IMR-90 (cell line): ENCODE results near the gene MLANA. TPM values are rescaled to one million over a fixed set of nuclear protein-coding genes. Genes with fewer than 3 reads are reported as not detected.

Source experiments
- ATAC-seq: fragments of 200-7000 bp; cut with Tn5 transposase; 2 replicates; pipeline ENCODE4 v1.9.1; 2020; ENCODE audit warnings: low read depth, mild to moderate bottlenecking, moderate library complexity
- BruUV-seq: library from RNA; stranded (reverse); fragments of 400-500 nt; replicated peaks from 2 replicates; lab custom pipeline; 2021; lab: Mats Ljungman, UMichigan
- CTCF ChIA-PET: fragments of 300-600 bp; formaldehyde crosslinking; extraction: SDS; loops from one replicate; lab custom pipeline; 2021; ENCODE audit warnings: antibody characterized with exemption; lab: Yijun Ruan, JAX
- POLR2A ChIA-PET: fragments of 300-600 bp; sonication (Branson Sonifier 250); formaldehyde crosslinking; loops from one replicate; lab custom pipeline; 2022; ENCODE audit warnings: antibody characterized with exemption; ENCODE audit not compliant: unreplicated experiment; lab: Charles Lee
- DNase-seq: peaks from one replicate; pipeline ENCODE4 v3.0.0; 2013
- H2AFZ ChIP-seq: replicated peaks from 2 replicates; pipeline ENCODE3; 2013; ENCODE audit warnings: low read length, mild to moderate bottlenecking; ENCODE audit not compliant: poor library complexity
- H2AK5ac ChIP-seq: 2 replicates; pipeline ENCODE4 v1.6.1; 2013; ENCODE audit warnings: low read depth, low read length, inconsistent platforms
- H2AK9ac ChIP-seq: replicated peaks from 2 replicates; pipeline ENCODE3; 2013; ENCODE audit warnings: mild to moderate bottlenecking, low read depth, low read length, moderate library complexity; ENCODE audit not compliant: poor library complexity
- H2BK120ac ChIP-seq: 2 replicates; pipeline ENCODE4 v1.6.1; 2013; ENCODE audit warnings: low read depth, low read length, inconsistent platforms
- H2BK15ac ChIP-seq: 3 replicates; pipeline ENCODE4 v1.6.1; 2013; ENCODE audit warnings: low read depth, low read length, inconsistent platforms
- H2BK20ac ChIP-seq: 2 replicates; pipeline ENCODE4 v1.6.1; 2013; ENCODE audit warnings: low read depth, mild to moderate bottlenecking, inconsistent platforms, low read length, moderate library complexity
- H2BK5ac ChIP-seq: 2 replicates; pipeline ENCODE4 v1.6.1; 2013; ENCODE audit warnings: mild to moderate bottlenecking, low read depth, low read length, inconsistent platforms; ENCODE audit not compliant: poor library complexity, severe bottlenecking
- H3K14ac ChIP-seq: replicated peaks from 2 replicates; pipeline ENCODE4 v1.6.1; 2013; ENCODE audit warnings: low read depth, low read length, inconsistent platforms
- H3K18ac ChIP-seq: 2 replicates; pipeline ENCODE4 v1.6.1; 2013; ENCODE audit warnings: low read depth, low read length, control low read depth
- H3K23ac ChIP-seq: 2 replicates; pipeline ENCODE4 v1.6.1; 2013; ENCODE audit warnings: low read depth, low read length, inconsistent platforms
- H3K27ac ChIP-seq: 2 replicates; pipeline ENCODE4 v1.5.1; 2013; ENCODE audit warnings: mild to moderate bottlenecking, control low read depth, low read length; ENCODE audit not compliant: insufficient read depth
- H3K27me3 ChIP-seq: 2 replicates; pipeline ENCODE4 v1.6.1; 2013; ENCODE audit warnings: low read length; ENCODE audit not compliant: control insufficient read depth, insufficient read depth
- H3K36me3 ChIP-seq: 2 replicates; pipeline ENCODE4 v1.6.1; 2013; ENCODE audit warnings: low read length, mixed read lengths; ENCODE audit not compliant: control insufficient read depth, insufficient read depth
- H3K4ac ChIP-seq: 2 replicates; pipeline ENCODE4 v1.6.1; 2013; ENCODE audit warnings: low read depth, low read length, inconsistent platforms
- H3K4me1 ChIP-seq: 2 replicates; pipeline ENCODE4 v1.6.1; 2013; ENCODE audit warnings: low read length, mixed read lengths; ENCODE audit not compliant: control insufficient read depth, insufficient read depth
- H3K4me2 ChIP-seq: 2 replicates; pipeline ENCODE4 v1.6.1; 2013; ENCODE audit warnings: low read depth, mild to moderate bottlenecking, control low read depth, low read length, moderate library complexity
- H3K4me3 ChIP-seq: 2 replicates; pipeline ENCODE4 v1.5.1; 2013; ENCODE audit warnings: low read depth, mild to moderate bottlenecking, control low read depth, low read length, moderate library complexity; ENCODE audit not compliant: insufficient read depth
- H3K56ac ChIP-seq: 2 replicates; pipeline ENCODE4 v1.6.1; 2013; ENCODE audit warnings: low read length, inconsistent platforms; ENCODE audit not compliant: insufficient read depth; ENCODE audit errors: extremely low read depth
- H3K79me1 ChIP-seq, 2 experiments: 2 replicates each; pipeline ENCODE4 v1.6.1; 2013; ENCODE audit warnings: low read length in 2 of 2, inconsistent platforms in 1 of 2, low read depth in 1 of 2
- H3K9ac ChIP-seq: 2 replicates; pipeline ENCODE4 v1.6.1; 2013; ENCODE audit warnings: low read depth, low read length, control low read depth
- H3K9me1 ChIP-seq: 2 replicates; pipeline ENCODE4 v1.6.1; 2013; ENCODE audit warnings: low read length, inconsistent platforms; ENCODE audit not compliant: insufficient read depth
- H3K9me3 ChIP-seq: 2 replicates; pipeline ENCODE4 v1.6.1; 2013; ENCODE audit warnings: low read length; ENCODE audit not compliant: control insufficient read depth, insufficient read depth
- H4K20me1 ChIP-seq: 2 replicates; pipeline ENCODE4 v1.6.1; 2013; ENCODE audit warnings: low read length, inconsistent platforms; ENCODE audit not compliant: insufficient read depth
- H4K5ac ChIP-seq: 2 replicates; pipeline ENCODE4 v1.6.1; 2013; ENCODE audit warnings: mild to moderate bottlenecking, low read depth, low read length, control low read depth
- H4K8ac ChIP-seq, 2 experiments: 2 replicates each; pipeline ENCODE4 v1.6.1; 2013; ENCODE audit warnings: low read depth in 2 of 2, low read length in 2 of 2, control low read depth in 1 of 2, inconsistent platforms in 1 of 2
- H4K91ac ChIP-seq: 2 replicates; pipeline ENCODE4 v1.6.1; 2013; ENCODE audit warnings: low read depth, low read length, inconsistent platforms; ENCODE audit not compliant: insufficient read depth
- CEBPB ChIP-seq: IDR thresholded peaks from 2 replicates; pipeline ENCODE4 v1.6.1; 2012; ENCODE audit warnings: low read depth, low read length, improper control_type of control experiment
- CHD1 ChIP-seq: IDR thresholded peaks from 2 replicates; pipeline ENCODE4 v1.6.1; 2012; ENCODE audit warnings: low read depth, low read length, improper control_type of control experiment
- CTCF ChIP-seq: conservative IDR thresholded peaks from 2 replicates; pipeline ENCODE4 v1.5.1; 2012; ENCODE audit warnings: mild to moderate bottlenecking, low read depth, low read length, improper control_type of control experiment
- FOS ChIP-seq: fragments of 150-350 bp; IDR thresholded peaks from 2 replicates; pipeline ENCODE4 v1.6.1; 2016; ENCODE audit warnings: low read depth, low read length
- MAFK ChIP-seq: IDR thresholded peaks from 2 replicates; pipeline ENCODE4 v1.6.1; 2012; ENCODE audit warnings: low read depth, low read length, improper control_type of control experiment
- MXI1 ChIP-seq: IDR thresholded peaks from 2 replicates; pipeline ENCODE4 v1.6.1; 2012; ENCODE audit warnings: low read depth, mild to moderate bottlenecking, low read length, moderate library complexity, borderline replicate concordance
- NFE2L2 ChIP-seq: fragments of 150-350 bp; IDR thresholded peaks from 2 replicates; pipeline ENCODE4 v1.6.1; 2016; ENCODE audit warnings: low read depth, mild to moderate bottlenecking, low read length
- POLR2A ChIP-seq: IDR thresholded peaks from 2 replicates; pipeline ENCODE4 v1.6.1; 2012; ENCODE audit warnings: mild to moderate bottlenecking, low read depth, low read length
- RAD21 ChIP-seq: IDR thresholded peaks from 2 replicates; pipeline ENCODE4 v1.6.1; 2012; ENCODE audit warnings: low read length, improper control_type of control experiment
- RCOR1 ChIP-seq: IDR thresholded peaks from 2 replicates; pipeline ENCODE4 v1.6.1; 2012; ENCODE audit warnings: mild to moderate bottlenecking, low read length, improper control_type of control experiment; ENCODE audit not compliant: insufficient replicate concordance
- RFX5 ChIP-seq: IDR thresholded peaks from 2 replicates; pipeline ENCODE4 v1.8.0; 2012; ENCODE audit warnings: low read depth, mild to moderate bottlenecking, low read length, moderate library complexity
- SMC3 ChIP-seq: fragments of 150-350 bp; IDR thresholded peaks from 2 replicates; pipeline ENCODE4 v1.6.1; 2016; ENCODE audit warnings: low read depth, mild to moderate bottlenecking, antibody characterized with exemption, low read length, moderate library complexity
- USF2 ChIP-seq: fragments of 150-350 bp; IDR thresholded peaks from 2 replicates; pipeline ENCODE4 v1.6.1; 2017; ENCODE audit warnings: mild to moderate bottlenecking, antibody characterized with exemption, low read length, low read depth
- WGBS, 2 experiments: methylation state at CpG; one replicate each; pipeline versions ENCODE4 v1.1.5 to v1.1.7; 2013; ENCODE audit warnings: missing lambda C conversion rate in 2 of 2; ENCODE audit not compliant: insufficient read length in 1 of 2; ENCODE audit errors: extremely low coverage in 2 of 2; 5-methylcytosine and 5-hydroxymethylcytosine counted together
- dilution Hi-C: fragments of 300-500 bp; cut with HindIII; formaldehyde crosslinking; loops from one replicate; pipeline ENCODE4 v1.14.3; 2018; ENCODE audit warnings: low sequenced_read_pairs; ENCODE audit not compliant: unreplicated experiment
- in situ Hi-C: fragments of 300-500 bp; cut with MboI; formaldehyde crosslinking; loops from 3 replicates; pipeline ENCODE4 v1.14.3; 2019; ENCODE audit warnings: low sequenced_read_pairs, inconsistent platforms, mixed read lengths
- intact Hi-C: fragments of 100-400 bp; cut with micrococcal nuclease; formaldehyde crosslinking; loops from 2 replicates; pipeline ENCODE4 v1.10.0; 2022
- polyA plus RNA-seq, 3 experiments: library from polyadenylated mRNA; depleted of rRNA; stranded (reverse); fragments of >200 nt; gene quantifications; 2 replicates each; pipeline ENCODE4 v1.2.3, GENCODE V29; 2012; ENCODE audit warnings: low replicate concordance in 1 of 3
- total RNA-seq: library from RNA; depleted of rRNA; stranded (reverse); fragments of >200 nt; gene quantifications from 2 replicates; pipeline ENCODE4 v1.2.3, GENCODE V29; 2012

The MLANA gene
- total and polyA plus RNA-seq, 2 of the 4 experiments (the other 2 are of a cell fraction), result not detected

DNA sequence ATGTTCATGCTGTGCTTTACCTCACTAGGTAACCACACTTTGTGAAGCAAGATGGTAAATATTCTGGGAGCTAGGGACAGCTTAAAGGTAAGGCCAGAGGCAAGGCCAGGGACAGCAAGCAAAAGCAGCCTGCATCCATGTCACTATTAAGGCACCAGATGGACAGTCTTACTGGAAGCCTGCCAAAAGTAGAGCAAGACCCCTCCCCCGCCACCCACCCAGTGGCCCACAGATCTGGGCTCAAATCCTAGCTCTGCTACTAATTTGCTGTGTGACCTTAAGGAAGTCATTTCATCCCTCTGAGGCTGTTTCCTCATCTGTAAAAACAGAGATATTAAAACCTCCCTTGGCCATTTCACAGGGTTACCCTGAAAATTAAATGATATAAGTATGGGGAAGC lies 44.6 kb upstream of the MLANA start:
- H3K4me3 ChIP-seq, result no peak overlapping the region
- no peak overlapping the region for H3K4me2 ChIP-seq
- H2AK5ac ChIP-seq, result peak overlapping the region; percentile 10; the same call in 1 of the 2 replicates
- POLR2A ChIA-PET, result no interaction called here
- H4K91ac ChIP-seq, result no peak overlapping the region
- peak overlapping the region; percentile 20; the same call in 1 of the 2 replicates for H2BK20ac ChIP-seq
- CTCF ChIA-PET, result no interaction called here
- H3K23ac ChIP-seq, result no peak overlapping the region
- H3K27ac ChIP-seq, result no peak overlapping the region
- in situ Hi-C loops, result no loop called here
- no peak overlapping the region for H2AFZ ChIP-seq
- no peak overlapping the region for H3K56ac ChIP-seq
- H4K8ac ChIP-seq, result no peak overlapping the region
- intact Hi-C loops, result no loop called here
- H3K18ac ChIP-seq, result peak overlapping the region; percentile 63
- H3K4me1 ChIP-seq, result peaks cover 12% of the 10 kb centered on the region
- H2BK5ac ChIP-seq, result no peak overlapping the region
- TF ChIP-seq RAD21 (no peak), POLR2A (no peak), NFE2L2 (no peak), CHD1 (no peak), MXI1 (no peak), CEBPB (no peak), RCOR1 (no peak), FOS (no peak), RFX5 (no peak), SMC3 (no peak), USF2 (no peak), MAFK (no peak), CTCF (no peak)
- H2AK9ac ChIP-seq, result no peak overlapping the region
- H3K79me1 ChIP-seq, result no peaks in the 10 kb centered on the region
- H4K5ac ChIP-seq, result peak overlapping the region; percentile 44; the same call in 1 of the 2 replicates
- peak overlapping the region; percentile 32; the same call in 1 of the 2 replicates for H2BK120ac ChIP-seq
- ATAC-seq, result no peak
- H4K20me1 ChIP-seq, result peaks cover 14% of the 10 kb centered on the region; the same call in 1 of the 2 replicates
- no CpG with 5 or more reads among the region's 1 CpG for WGBS, 2 experiments
- DNase-seq, result no peak
- no peak overlapping the region for H3K14ac ChIP-seq
- peak overlapping the region; percentile 19; the same call in 1 of the 2 replicates for H3K4ac ChIP-seq
- BruUV-seq, result no TSS peak
- no peak overlapping the region for H3K9ac ChIP-seq
- H3K27me3 ChIP-seq, result peaks cover 10% of the 10 kb centered on the region
- H3K9me3 ChIP-seq, result no peaks in the 10 kb centered on the region
- dilution Hi-C loops, result no loop called here
- H2BK15ac ChIP-seq, result peak overlapping the region; percentile 40; the same call in 1 of the 3 replicates
- H3K9me1 ChIP-seq, result 0 out of 2 replicates have a peak, but pooled peaks cover 8% of the 10 kb centered on the region
- H3K36me3 ChIP-seq, result no peaks in the 10 kb centered on the region
